GM21737 (cell line): ENCODE data around the gene CHD6.

ENCODE experiments used
- ATAC-seq: cut with Tn5 transposase; IDR thresholded peaks from one replicate; pipeline ENCODE4 v1.9.1; 2021; ENCODE audit warnings: mild to moderate bottlenecking, moderate library complexity; ENCODE audit not compliant: unreplicated experiment

Gene CHD6

DNA sequence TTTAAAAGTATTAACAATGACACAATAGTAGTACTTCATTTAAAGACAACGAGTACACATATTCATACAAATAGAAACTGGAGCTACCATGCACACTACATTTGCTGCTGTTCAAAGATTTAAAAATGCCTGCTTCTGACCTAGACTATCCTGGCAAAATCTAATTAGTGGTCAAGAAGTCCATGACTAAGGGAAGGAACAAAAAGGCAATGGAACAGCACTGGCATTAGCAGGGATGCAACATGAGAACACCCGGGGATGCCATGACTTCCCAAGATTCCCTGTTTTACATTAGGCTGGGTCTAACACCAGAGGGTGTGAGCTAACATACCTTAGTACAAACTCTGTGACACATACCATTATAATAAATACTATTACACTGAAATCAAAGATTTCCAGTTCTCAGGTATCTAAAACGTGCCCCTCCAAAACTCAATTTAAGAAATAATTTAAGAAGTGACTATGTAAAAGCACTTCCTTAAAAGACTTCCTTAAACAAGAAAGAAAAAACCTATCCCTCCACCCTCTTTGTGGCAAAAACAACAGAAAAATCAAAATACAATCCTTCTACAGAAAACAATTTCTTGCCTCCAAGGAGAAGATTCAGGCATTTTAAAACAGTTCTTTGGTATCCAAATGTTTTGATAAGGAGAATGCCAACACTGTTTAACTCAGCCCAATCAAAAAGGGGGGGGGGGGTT, 25.5 kb downstream of the CHD6 start:
- no peak for ATAC-seq

DNA sequence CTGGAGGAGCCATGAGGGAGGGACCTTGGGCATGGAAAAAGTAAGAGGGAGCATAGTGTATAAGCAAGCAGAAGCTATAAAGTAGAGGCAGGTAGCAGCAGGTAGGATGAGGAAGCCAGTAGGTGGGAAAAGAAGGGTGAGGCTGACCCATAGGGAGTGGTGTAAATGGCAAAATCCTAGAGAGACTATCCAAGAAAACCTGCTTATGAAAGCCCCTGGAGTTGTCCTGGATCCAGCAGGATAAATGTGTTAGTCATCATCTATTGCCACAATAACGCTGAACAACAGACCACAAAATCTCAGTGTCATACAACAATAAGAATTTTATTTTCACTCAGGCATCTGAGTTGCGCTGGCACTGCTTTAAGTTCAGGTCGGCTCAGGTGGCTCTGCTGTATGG, 30.2 kb downstream of the CHD6 start:
- ATAC-seq, result no peak

DNA sequence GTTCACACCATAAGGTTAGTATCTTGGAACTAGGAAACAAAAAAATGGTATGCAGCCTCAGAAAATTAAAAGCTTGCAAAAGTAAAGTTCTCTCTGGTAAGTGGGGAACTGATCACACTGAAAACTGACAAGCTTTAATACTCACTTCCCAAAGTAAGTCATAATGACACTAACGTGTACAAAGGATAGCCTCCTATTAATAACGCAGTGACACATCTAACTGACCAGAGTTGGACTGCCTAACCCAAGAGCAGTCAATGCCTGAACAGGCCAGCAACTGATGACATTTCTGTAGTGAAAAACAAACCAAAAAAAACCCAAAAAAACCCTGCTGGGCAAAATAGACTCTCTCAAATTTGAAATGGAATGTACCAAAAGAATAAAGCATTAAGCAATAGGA, 30.7 kb downstream of the CHD6 start:
- no peak for ATAC-seq

DNA sequence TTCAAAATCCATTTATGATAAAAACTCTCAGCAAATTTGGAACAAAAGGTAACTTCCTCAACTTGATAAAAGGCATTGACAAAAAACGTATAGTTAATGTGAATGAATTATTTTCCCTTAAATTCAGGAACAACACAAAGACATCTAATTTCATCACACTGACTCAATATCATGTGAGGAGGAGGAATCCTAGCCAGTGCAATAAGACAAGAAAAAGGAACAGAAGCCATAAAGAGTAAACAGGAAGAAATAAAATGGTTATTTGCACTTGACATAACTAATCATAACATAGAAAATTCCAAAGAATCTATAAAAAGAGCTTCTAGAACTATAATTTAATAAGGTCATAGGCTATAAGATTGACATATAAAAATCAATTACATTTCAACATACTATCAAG, 31.4 kb downstream of the CHD6 start:
- ATAC-seq, result no peak

DNA sequence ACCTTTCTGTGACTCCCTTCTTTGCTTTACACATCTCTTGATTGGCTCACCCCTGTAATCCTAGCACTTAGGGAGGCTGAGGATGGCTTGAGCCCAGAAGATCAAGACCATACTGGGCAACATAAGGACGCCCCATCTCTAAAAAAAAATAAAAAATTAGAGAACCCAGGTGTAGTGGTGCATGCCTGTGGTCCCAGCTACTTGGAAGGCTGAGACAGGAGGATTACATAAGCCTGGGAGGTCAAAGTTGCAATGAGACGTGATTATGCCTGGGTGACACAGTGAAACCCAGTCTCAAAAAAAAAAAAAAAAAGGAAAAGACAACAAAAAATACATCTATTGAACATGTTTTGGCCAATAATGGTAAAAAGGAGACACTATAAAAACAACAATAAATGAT, 37.8 kb downstream of the CHD6 start:
- no peak for ATAC-seq

DNA sequence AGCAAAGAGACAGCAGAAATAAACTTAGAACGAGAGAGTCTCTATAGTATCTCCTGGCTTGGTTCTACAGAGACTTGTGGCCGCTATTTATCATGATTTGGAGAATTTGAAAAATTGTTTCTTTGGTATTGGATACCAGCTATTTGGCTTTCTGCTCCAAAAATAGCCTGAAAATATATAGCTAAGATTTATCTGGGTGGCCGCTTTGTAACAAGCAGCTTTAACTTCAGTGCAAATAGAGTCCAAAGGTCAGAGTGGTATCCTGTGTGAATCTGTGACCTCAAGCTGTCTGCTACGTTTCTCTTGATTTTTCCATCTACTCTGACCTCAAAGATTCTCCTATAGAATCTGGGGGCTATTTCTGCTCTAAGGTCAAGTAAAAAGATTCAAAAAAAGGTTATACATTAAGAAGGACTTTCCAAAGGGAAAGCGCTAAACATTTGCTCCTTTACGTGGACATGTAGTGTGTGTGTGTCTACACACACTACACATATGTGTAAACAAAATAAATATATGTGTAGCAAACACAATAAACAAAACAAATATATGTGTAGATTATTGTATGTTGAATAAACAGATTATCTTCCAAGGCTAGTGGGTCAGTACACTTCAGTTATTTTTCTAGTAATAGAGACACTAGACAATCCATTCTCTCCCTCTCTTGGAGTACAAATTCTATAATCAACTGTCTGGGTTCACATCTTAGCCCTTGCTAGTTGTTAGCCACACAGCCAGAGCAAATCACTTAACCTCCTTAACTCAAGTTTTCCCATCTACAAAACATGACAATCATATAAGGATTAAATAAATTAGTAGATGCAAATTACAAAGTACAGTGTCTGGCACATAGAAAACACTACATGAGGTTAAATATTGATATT, 40.8 kb downstream of the CHD6 start:
- no peak for ATAC-seq

DNA sequence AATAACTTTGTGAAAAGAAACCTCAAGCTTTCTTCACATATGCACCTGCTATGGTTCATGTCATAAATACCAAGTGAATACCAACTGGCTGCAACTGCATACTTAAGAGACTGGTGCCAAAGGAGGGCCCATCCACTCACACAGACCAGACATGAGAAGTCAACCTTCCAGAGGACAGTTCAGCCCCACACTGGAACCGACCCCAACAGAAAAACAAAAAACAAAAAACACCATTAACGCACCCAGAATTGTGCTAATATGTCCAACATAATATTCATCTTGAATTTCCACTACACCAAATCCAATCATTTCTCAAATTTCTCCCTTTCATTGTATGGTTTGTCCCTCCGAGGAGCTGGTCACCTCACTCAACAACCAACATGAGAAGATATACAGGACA, 42.8 kb downstream of the CHD6 start:
- no peak for ATAC-seq

DNA sequence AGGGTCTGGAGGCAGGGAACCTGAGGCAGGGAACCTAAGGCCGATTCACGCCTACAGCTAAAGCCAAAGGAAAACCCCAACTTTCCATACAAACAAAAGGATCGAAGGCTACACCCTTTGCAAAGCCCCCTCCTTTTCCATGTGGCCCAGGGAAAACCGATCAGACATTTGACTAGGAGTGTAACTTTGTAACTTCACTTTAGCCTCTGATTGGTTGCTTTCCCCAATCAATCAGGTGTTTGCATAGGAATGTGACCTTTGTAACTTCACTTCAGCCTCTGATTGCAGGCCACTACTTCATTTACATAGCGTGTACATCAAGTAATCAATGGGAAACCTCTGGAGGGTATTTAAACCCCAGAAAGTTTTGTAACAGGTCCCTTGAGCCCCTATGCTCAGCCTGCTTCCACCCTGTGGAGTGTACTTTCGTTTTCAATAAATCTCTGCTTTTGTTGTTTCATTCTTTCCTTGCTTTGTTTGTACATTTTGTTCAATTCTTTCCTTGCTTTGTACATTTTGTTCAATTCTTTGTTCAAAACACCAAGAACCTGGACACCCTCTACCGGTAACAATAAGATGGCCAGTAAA, 43.3 kb downstream of the CHD6 start:
- ATAC-seq, result no peak

DNA sequence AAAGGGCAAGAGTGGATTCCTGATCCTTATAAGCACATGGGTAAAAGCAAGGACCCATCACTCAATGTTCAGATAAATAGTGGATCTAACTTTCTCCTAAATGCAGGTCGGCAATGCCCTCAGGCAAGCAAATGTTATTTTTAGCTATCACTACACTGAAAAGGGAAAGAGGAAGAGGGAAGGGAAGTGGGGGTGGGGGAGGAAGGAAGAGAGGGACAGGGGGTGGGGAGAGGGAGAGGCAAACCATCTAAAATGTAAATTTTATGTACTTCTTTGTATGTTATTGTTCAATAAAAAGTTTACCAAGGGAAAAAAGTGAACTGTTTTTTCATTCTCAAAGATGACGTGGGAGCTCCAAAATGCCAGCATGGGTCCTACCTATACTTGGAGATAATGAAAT, 44.2 kb downstream of the CHD6 start:
- no peak for ATAC-seq

DNA sequence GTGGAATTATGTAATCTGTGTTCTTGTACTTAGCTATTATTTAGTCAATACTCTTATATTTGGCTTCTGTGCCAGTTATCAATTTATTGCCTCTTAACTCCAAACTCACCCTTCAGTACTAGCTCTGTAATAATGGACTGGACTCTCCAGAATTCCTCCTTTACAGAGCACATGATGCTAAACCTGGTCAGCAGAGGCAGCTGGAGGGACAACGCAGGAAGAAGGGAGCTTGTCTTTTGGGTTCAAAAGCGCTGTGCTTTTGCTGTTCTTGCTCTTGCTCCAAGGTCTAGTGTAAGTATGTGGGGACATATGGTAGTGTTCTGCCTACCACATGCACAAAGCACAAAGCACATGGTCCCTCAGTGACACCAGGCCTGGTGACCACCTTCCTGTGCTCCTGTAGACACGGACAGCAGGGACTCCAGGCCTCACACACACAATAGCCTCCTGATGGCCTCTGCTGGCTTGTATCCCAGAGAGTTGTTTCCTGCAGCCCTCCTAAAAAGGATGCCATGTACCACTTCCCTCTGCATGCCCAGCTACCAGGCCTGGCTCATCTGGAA, 46.1 kb downstream of the CHD6 start:
- ATAC-seq, result no peak

DNA sequence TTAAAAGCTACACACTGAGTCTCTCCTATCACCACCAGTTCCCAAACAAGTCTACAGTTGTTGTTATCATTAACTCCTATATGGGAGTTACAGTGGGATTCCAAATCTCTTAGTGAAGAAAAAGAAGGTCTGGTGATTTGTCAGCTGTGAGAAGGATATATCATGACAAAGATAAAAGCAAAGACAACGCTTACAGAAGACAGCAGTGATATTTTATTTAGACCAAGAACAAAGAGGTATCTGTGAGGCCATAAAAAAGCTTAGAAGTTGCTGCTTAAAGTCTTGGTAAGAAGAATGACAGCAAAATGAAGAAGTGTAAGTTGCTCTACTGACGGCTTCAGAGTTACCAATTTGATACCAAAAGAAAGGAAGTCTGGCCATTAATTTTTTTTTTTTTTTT, 47.2 kb downstream of the CHD6 start:
- no peak for ATAC-seq

DNA sequence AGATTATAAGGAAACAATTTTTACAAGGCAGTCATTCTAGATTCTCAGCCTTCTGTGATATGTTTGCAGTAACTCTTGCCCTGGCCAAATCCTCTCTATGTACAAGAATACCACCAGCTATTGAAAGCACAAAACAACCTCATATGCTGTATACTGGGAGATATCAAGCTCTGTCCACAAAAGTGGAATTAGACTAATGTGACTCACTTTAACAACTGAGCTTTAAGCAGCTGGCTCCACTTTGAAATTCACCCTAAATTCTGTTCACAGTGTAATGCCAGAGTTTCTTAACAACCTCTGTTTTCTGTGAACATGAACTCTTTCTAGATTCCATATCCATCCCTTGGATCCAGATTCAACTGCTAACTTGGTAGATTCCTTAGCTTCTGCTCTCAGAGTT, 47.6 kb downstream of the CHD6 start:
- ATAC-seq, result no peak

DNA sequence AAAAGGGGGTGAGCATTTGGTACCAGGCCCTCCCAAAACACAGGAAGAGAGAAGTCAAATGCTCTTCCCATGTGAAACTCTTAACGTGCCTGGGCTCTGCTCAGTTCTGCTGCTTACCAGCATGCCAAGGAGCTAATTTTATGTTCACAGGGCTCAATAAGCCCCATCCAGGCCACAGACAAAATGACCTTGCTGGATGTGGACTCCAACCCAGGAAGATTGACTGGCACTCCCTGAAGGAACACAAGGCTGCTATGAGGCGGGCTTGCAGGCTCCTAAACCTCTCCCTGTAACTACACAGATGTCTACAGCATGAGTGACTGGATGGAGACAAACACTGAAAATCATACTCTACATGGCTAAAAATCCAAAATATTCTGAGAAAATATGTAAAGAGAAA, 50.6 kb downstream of the CHD6 start:
- no peak for ATAC-seq

DNA sequence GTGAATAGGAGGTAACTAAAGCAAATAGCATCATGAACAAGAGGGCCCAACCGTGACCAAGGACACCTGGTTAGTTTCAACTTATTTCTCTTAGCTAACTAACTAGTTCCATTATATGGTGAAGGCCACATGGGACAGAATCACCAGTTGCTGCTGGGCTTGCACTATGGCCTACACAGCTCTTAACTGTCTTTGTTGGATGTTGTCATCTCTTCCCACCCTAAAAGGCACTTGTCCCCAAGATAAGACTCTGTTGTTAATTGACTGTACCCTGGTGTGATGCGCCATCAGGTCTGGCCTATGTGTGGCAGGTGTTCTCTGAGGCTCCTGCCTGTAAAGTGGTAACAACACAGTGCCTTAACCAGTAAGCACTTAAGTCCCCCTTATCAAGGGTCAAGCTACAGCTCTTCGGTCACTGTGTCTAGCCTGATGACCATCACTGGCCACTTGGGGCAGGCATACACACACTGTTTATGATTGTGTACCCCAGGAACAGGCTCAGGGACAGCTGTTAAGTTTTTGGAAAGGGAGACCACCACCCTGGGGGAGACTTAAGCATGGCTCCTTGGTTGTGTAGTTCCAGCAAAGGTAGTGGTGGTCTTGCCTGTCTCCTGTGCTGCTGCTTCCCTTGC, 51.2 kb downstream of the CHD6 start:
- no peak for ATAC-seq

DNA sequence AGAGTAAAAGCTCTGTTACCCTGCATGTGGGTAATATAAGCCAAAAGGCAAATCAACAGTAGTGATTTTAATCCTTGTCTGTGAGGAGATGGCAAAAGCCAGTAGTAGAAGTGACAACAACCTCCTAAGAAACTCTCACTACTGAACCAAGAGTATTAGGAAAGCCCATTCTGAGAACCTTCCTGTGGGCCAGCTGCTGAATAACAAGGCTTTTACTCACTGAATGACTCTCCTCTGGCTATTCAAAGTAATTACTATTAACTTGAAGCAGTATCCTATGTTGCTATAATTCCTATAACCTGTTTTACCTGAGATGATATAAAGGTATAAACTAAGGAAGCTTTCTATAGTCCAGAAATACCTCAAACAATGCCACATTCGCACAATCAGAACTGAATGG, 55.1 kb downstream of the CHD6 start:
- no peak for ATAC-seq

DNA sequence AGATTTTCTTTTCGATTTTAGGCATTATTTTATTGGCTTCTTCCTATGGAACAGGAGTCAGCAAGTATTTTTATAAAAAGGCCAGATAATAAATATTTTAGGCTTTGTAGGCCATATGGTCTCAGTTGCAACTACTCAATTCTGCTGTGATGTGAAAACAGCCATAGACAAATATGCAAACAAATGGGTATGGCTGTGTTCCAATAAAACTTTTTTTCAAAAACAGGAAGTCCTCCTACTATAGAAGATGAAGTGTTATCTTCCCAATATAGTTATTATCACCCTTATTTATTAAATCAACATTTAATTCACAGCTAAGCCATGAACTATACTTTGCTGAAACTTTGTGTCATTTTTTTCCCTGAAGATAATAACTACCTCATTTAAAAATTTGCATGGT, 57.2 kb downstream of the CHD6 start:
- ATAC-seq, result no peak

DNA sequence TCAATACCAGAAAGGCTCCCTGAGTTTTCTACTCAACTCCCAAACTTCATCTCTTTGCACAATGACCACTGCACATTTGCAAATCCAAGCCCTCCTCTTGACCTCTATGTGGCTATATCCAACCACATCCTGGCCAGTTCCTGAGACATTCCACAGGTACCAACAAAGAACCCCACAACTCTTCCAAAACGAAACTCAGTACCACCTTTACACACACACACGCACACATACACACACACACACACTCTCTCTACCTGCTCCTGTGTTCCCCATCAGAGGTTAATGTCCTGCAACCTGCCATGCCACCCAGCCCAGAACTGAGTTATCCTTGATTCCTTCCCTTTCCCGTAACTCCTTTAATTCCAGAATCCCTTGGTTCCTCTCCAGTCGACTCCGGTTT, 58.5 kb downstream of the CHD6 start:
- no peak for ATAC-seq

DNA sequence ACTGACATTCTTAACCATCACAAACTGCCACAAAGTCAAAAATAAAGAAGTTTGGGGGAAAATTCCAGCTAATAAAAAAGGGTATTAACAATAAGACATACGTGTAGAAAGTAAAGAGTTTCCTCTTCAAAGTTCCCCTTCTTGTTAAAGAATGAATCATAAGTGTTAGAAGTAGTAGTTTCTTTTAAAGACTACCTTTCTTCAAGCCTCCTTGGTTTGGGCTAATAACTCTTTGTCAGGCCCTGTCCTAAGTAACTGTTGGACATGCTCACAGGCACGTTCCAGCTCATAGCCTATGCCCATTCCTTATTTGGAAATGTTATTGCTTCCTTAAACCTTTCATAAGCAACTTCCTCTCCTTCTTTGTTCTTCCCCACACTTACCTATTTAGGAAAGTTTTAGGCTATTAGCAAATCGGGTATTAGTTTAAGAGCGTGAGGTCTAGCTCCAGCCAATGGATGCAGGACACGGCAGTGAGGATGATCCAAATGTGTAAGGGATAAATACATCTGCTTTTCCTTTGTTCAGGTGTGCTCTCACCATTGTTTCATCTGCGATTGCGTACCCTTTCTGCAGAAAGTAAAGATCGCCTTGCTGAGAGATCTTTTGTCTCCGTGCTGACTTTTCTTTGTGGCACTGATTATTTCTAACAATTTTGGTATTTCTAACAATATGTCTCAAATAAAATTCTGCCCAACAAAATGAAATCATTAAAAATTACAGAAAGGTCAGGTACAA, 64.9 kb downstream of the CHD6 start:
- no peak for ATAC-seq

DNA sequence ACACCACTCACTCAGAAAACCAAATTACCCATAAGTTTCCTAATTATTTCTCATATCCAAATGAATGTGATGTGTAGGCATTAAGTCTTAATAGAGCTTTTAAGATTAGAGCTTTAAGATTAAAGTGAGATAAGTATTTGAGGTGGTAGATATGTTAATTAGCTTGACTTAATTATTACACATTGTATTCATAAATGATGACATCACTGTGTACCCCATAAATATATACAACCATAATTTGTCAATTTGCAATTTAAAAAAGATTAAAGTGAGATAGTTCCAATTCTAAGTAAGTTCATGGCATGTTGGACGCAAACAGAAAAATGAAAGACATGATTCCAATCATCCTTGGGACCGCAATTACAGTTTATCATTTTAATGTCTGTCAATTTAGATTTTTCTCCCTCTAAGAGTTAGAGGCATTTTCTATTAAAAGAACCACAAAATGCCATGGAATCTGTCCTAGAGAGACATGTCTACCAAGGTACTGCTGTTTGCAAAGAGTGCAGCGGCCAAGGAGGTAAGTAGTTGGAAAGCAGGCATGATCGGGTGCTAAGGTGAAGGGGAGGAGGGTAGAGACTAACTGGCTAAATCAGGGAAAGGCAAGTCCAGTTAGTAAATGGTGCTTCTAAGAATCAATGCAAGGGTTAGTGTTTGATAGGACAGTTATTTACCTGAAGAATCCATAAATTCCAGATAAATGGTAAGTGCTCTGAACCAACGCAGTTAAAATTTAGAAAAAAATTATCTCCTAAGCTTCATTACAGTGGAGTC, 65.7 kb downstream of the CHD6 start:
- no peak for ATAC-seq
